PFSK-1 (cell line): ENCODE data around the gene TRPM3.

ENCODE experiments used
- FOXP2 ChIP-seq: optimal IDR thresholded peaks from 2 replicates; pipeline ENCODE3; 2011; ENCODE audit warnings: borderline replicate concordance, control low read depth, inconsistent platforms; ENCODE audit not compliant: insufficient read depth; ENCODE audit errors: extremely low read length, extremely low read depth
- POLR2AphosphoS5 ChIP-seq: IDR thresholded peaks from 2 replicates; pipeline ENCODE4 v1.6.1; 2012; ENCODE audit warnings: low read depth, mild to moderate bottlenecking, control low read depth, low read length, moderate library complexity
- SIN3A ChIP-seq: IDR thresholded peaks from 2 replicates; pipeline ENCODE4 v1.6.1; 2012; ENCODE audit warnings: mild to moderate bottlenecking, low read length, moderate library complexity, borderline replicate concordance; ENCODE audit not compliant: insufficient read depth
- TAF1 ChIP-seq: IDR thresholded peaks from 2 replicates; pipeline ENCODE4 v1.6.1; 2012; ENCODE audit warnings: low read length, control low read depth, borderline replicate concordance; ENCODE audit not compliant: insufficient read depth
- TF ChIP-seq, protein P1 (sequence below), 2 experiments: IDR thresholded peaks; 2 replicates each; pipeline versions ENCODE4 v1.6.1 to v1.8.0; 2011 to 2012; ENCODE audit warnings: low read depth in 2 of 2, low read length in 2 of 2, control low read depth in 1 of 2, inconsistent platforms in 1 of 2, mild to moderate bottlenecking in 1 of 2, moderate library complexity in 1 of 2; ENCODE audit not compliant: insufficient read depth in 1 of 2

Gene TRPM3

DNA sequence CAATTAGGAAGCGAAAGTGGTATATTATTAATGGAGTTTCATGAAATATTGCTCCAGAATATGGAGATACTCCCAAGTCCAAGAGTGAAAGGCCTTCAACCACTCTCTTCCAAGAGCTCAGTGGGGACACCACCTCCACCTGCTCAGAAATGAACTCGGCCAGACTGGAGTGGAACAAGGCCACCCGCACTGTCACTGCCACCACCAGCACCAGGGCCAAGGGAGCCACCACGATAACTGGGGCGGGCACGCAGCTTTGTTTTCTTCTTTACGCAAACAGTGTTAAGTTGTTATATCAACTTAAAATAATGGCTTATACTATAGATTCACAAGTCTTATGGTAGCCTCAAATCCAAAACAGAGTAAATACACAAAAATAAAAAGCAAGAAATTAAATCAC is 204.1 kb downstream of the TRPM3 start:
- TF ChIP-seq FOXP2 (no peak), TAF1 (no peak), POLR2AphosphoS5 (no peak), SIN3A (no peak)
- TF ChIP-seq, protein P1, sequence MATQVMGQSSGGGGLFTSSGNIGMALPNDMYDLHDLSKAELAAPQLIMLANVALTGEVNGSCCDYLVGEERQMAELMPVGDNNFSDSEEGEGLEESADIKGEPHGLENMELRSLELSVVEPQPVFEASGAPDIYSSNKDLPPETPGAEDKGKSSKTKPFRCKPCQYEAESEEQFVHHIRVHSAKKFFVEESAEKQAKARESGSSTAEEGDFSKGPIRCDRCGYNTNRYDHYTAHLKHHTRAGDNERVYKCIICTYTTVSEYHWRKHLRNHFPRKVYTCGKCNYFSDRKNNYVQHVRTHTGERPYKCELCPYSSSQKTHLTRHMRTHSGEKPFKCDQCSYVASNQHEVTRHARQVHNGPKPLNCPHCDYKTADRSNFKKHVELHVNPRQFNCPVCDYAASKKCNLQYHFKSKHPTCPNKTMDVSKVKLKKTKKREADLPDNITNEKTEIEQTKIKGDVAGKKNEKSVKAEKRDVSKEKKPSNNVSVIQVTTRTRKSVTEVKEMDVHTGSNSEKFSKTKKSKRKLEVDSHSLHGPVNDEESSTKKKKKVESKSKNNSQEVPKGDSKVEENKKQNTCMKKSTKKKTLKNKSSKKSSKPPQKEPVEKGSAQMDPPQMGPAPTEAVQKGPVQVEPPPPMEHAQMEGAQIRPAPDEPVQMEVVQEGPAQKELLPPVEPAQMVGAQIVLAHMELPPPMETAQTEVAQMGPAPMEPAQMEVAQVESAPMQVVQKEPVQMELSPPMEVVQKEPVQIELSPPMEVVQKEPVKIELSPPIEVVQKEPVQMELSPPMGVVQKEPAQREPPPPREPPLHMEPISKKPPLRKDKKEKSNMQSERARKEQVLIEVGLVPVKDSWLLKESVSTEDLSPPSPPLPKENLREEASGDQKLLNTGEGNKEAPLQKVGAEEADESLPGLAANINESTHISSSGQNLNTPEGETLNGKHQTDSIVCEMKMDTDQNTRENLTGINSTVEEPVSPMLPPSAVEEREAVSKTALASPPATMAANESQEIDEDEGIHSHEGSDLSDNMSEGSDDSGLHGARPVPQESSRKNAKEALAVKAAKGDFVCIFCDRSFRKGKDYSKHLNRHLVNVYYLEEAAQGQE (IDR thresholded peaks at IDR 0.05; ENCODE audit: insufficient read depth in 1 of 2, low read depth in 2 of 2, low read length in 2 of 2), result no peak

- TF ChIP-seq POLR2AphosphoS5 (no peak), TAF1 (no peak), SIN3A (no peak), FOXP2 (no peak)
- TF ChIP-seq, protein P1 (IDR thresholded peaks at IDR 0.05; ENCODE audit: insufficient read depth in 1 of 2, low read depth in 2 of 2, low read length in 2 of 2), result no peak
Measured at GRCh38 chr9:70911791-70912190, 209.6 kb downstream of the TRPM3 start.

DNA sequence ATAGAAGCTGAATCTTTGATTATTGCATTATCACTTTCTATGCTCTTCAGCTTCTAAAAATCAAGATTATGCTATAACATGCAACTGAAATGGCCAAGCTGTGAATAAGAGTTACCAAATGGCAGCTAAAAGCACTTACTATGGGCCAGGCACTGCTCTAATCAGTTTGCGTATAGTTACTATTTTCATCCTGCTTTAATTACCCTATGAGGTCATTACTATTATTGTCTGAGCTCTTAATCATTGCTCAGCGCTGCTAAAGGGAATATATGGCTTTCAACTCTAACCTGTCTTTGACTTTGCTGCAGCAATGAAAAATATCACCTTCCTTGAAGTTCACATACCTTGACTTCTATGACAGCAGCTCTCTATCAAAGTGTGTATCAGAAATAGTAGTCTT is 210.8 kb downstream of the TRPM3 start:
- TF ChIP-seq POLR2AphosphoS5 (no peak), FOXP2 (no peak), TAF1 (no peak), SIN3A (no peak)
- TF ChIP-seq, protein P1 (IDR thresholded peaks at IDR 0.05; ENCODE audit: insufficient read depth in 1 of 2, low read depth in 2 of 2, low read length in 2 of 2), result no peak

- TF ChIP-seq SIN3A, result no peak; the same call in 1 of the 2 replicates
- 0 out of 2 replicates have a peak, but pooled peaks have one; percentile 12 for TF ChIP-seq TAF1
- TF ChIP-seq POLR2AphosphoS5, result no peak; the same call in 1 of the 2 replicates
- peak; percentile 42 for TF ChIP-seq FOXP2
- TF ChIP-seq, protein P1 (IDR thresholded peaks at IDR 0.05; ENCODE audit: insufficient read depth in 1 of 2, low read depth in 2 of 2, low read length in 2 of 2), result no peak
Measured at GRCh38 chr9:70902692-70903131, 218.7 kb downstream of the TRPM3 start.

DNA sequence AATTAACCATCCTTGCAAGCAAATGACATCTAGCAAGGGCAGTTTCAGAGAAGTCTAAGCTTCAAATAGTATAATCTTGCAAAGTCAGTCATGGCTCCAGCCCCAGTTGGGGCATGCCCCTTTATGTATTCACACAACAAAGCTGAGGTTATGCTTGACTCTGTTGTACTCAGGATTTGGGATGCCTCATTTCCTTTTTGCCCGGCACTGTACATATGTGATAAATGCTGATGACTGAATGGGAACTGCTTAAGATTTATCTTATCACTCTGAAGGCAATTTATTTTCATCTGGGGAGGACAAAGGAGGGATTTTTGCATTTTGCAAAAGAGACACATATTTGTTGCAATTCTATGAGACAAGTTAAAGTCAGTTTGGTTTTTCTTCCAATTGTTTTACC is 219.2 kb downstream of the TRPM3 start:
- TF ChIP-seq FOXP2, result no peak
- TF ChIP-seq TAF1, result no peak
- no peak for TF ChIP-seq SIN3A
- TF ChIP-seq, protein P1 (IDR thresholded peaks at IDR 0.05; ENCODE audit: insufficient read depth in 1 of 2, low read depth in 2 of 2, low read length in 2 of 2), result no peak
